ENCODE results near the gene TRABD.

TRABD gene

DNA sequence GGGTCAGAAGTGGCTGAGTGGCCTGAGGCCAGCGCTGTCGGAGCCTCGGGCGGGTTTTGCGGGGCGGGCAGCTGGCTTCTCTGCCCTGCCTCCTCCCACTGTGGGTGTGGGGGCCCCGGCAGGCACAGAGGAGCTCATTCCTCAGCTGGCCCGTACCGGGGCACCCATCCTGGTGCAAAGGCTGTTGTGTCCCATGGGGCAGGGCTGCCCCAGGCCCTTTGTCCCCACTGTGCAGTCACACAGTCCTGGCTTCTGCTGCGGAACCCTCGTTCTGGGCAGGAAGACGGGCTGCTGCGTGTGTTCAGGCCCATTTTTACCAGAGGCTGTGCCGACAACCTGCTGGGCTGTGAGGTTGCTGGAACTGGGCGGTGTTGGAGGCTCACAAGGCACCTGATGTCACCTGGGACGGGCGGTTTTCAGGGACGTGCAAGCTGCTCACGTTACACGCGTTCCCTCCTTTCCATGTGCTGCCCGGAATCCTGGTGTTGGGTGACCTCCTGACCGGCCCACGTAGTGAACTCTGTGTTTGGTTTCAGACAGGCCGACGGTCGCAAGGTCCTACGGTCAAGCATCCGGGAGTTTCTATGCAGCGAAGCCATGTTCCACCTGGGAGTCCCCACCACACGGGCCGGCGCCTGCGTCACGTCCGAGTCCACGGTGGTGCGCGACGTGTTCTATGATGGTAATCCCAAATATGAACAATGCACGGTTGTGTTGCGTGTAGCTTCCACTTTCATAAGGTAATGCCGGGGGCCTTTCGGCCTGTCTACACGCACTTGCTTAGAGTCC, 20.3 kb downstream of the TRABD start:
- DNase-seq, result no peak

DNA sequence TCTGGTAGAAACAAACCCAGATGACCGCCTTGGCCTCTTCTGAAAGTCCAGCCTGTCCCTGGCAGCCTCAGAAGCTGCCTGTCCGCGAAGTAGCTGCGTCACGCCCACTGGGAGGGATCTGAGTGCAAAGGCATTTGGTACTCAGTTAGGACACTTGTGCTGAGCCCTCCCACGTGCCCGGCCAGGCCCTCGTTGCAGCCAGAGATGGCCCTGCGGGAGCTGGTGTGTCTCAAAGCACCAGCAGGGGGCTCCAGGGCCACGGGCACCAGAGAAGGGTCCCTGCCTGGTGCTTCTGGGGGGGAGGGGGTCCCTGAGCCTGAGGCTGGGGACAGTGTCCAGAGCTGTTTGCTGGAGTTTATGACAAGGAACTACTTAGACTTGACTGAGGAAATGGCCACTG, 20.9 kb downstream of the TRABD start:
- no peak for DNase-seq

DNA sequence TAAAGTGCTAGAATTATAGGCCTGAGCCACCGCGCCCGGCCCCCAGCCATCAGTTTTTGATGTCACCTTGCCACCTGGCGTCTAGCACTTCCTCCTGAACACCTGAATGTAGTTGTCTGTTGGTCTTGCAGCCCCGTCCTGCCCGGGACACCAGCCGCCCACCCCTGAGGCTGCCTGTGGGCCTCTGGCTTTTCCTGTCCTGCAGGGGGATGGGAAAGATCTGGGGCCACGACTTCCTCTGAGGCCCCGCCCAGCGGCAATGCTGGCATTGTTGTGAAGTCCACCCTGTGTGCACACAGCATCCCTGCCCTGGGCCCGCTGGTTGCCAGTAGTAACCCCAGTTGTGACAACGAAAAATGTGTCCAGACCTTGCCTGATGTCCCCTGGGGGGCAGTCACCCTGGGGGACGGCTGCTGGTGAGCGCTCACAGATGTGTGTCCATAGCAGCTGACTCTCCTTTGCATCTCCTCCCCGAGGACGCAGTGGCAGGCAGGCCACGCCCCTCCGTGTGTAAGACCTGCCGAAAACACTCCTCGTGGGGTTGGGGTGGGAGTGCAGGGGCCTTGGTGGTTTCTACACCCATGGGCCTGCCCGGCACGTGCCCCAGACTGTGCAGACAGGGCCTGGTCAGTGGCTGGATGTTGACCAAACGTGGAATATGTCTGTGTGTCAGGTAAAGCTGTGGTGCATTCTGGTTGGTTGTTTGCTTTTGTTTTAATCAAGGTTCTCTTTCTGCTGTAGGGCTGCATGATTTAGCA, 21.8 kb downstream of the TRABD start:
- DNase-seq, result no peak

DNA sequence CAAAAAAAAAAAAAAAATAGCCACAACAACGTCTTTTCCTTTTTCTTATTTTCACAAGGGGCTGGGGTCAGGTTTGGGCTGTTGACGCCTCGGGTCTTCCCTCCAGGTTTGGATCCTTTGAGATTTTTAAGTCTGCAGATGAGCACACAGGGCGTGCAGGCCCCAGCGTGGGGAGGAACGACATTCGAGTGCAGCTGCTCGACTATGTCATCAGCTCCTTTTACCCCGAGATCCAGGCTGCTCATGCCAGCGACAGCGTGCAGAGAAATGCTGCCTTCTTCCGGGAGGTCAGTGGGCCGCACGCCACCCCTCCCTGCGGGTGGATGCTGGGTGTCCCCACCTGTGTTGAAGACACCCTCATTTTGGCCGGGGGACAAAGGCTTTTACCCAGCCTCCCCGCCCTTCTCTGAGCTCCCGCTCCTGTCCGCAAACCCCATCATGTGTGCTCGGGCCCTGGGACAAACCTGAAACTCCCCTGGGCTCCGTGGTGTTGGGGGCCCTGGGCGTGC, 22.8 kb downstream of the TRABD start:
- DNase-seq, result no peak

DNA sequence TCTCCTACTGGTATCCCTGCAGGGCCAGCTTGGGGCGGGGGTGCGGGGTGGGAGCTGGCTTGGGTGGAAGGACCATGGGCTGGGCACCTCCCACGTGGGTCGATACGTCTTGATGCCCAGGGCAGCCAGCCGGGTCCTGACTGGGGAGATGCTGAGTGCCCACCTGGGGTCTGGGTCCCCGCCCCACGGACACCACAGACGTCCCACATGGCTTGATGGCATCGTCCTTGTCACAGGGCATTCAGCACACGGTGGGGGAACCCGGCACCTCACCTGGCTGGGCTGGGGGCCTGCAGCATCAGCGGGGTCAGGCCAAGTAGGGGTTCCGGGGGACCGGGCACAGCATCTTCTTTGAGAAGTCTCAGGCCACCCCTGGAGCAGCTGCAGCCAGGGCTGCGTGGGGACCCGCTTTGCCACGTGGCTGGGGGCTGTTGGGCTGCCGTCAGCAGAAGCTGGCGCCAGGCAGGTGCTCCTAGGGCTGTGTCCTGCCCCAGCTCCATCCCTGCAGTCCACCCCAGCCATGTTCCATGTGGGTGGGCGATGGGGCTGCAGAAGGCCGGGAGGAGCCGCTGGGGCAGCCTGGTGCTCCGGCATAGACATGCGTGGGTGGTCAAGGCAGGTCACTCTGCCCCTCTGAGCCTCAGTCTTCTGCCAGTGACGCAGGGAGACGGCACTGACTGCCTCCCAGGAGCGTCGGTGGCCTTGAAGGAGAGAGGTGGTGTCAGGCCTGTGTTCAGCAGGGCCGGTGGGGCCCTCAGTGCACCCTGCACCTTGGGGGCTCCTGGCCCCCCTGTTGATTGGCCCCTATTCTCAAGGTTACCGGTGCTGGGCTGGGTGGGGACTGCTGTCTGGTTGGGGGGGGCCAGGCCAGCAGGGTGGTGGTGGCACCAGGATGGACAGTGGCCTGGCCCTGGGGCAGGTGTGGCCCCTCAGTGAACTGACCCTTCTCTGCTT, 23.5 kb downstream of the TRABD start:
- DNase-seq, result no peak

DNA sequence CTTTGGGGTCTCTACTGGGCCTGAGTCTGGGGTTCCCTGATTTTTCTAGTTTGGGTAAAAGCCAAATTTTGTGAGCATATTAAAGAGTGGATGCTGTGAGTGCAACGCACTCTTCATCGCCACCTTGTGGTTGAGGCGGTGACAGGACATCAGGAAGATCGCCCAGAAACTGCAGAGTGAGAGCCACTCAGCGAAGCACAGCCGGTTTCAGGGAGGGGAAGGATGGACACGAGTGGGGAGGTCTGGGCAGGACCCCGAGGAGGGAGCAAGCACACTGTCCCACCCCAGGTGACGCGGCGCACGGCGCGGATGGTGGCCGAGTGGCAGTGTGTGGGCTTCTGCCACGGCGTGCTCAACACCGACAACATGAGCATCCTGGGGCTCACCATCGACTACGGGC, 24.2 kb downstream of the TRABD start:
- peak; percentile 82 for DNase-seq

DNA sequence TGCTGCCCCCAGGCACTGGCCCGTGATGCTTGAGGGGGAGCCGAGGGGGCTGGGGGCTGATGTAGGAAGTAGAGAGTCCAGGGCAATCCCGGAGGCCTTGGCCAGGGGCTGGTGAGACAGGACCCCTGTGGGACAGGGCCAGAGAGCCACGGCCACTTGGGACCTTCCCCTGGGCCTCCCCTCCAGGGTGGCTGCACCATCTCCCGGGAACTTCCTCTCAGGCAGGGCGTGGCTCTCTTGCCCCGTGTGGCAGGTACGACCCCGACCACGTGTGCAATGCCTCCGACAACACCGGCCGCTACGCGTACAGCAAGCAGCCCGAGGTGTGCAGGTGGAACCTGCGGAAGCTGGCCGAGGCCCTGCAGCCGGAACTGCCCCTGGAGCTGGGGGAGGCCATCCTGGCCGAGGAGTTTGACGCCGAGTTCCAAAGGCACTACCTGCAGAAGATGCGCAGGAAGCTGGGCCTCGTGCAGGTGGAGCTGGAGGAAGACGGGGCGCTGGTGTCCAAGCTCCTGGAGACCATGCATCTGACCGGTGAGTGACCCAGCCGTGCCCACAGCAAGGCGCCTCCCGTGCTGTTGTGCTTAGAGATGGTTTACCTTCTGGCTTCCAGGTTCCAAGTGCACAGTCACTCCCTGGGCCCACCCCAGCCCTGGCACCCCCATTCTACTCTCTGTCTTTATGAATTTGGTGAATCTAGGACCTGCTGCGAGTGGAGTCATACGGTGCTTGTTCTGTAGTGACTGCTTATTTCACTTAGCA, 24.8 kb downstream of the TRABD start:
- no peak for DNase-seq

DNA sequence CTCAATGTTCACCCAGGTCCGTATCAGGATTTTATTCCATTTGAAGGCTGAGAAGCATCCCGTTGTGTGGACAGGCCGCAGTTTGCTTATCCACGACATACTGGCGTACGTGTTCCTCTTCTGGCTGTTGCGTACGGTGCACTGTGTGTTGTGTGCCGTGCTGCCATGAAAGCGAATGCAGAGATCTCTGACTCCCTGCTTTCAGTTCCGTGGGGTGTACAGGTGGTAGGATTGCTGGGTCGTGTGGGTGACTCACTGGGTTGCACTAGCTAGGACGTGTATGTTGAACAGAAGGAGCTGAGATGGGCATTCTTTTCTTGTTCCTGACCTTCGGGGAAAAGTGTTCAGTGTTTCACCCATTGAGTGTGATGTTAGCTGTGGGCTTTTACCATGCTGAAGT, 25.4 kb downstream of the TRABD start:
- DNase-seq, result no peak

DNA sequence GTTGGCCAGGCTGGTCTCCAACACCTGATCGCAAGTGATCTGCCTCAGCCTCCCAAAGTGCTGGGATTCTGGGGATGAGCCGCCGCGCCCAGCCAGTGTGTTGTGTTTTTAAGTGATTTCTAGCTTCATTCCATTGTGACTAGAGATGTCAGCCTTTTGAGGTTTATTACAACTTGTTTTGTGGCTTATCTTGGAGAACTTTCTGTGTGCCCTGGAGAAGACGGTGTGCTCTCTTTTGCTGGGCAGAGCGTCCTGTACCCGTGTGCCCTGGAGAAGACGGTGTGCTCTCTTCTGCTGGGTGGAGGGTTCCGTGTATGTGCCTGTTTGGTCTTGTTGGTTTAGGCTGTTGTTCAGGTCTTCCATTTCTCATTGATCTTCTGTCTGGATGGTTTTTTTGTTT, 27.6 kb downstream of the TRABD start:
- no peak for DNase-seq

DNA sequence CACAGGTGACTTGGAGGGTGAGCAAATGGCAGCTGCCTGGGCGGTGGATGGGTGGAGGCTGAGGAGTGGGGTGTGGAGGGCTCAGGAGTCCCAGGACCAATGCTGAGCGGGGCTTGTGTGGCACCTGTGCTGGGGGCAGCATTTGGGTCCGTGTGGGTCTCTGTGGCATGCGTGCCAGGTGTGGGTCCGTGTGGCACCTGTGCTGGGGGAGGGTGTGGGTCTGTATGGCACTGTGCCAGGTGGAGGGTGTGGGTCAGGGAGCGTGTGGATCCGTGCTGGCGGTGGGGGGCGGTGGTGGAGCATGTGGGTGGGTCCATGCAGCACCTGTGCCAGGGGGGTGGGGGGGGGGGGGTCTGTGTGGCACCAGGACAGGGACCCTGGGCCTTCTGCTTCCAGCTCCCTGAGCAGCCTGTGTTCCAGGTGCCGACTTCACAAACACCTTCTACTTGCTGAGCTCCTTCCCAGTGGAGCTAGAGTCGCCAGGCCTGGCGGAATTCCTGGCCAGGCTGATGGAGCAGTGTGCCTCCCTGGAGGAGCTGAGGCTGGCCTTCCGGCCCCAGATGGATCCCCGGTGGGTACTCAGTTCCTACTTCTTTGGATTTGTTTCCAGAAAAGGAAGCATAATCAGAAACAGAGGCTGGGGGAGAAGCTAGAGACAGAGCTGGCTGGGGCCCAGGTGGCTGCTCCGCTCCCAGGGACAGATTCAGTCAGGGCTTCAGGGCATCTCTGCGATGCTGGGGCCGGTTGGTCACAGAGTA, 29.8 kb downstream of the TRABD start:
- no peak for DNase-seq

DNA sequence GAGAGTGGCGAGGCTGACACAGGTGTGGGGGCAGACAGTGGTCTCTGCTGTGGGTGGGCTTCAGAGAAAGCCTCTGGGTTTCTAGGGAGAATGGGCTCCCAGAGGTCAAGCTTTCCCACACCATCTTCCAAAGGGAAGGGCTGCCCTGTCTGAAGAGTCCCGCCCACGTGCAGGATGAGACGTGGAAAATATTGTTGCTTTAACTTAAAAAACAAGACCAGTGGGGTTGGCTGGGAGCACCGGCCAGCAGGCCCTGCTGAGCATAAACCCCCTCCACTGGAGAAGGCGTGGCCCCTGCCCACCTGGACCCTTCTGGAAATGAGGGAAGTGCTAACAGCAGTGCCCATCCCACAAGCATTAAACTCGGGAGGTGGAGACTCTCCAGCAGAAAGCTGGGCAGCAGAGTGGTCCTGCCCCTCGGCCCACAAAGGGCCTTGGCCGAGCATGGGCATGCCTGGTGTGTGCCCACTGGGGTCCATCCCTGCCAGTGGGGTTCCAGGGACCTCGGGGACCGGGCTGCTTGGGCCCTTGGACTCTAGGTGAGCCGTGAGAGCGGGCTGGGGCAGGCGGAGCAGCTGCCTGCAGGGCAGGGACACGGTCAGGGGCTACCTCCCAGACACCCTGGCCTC, 30.5 kb downstream of the TRABD start:
- no peak for DNase-seq

DNA sequence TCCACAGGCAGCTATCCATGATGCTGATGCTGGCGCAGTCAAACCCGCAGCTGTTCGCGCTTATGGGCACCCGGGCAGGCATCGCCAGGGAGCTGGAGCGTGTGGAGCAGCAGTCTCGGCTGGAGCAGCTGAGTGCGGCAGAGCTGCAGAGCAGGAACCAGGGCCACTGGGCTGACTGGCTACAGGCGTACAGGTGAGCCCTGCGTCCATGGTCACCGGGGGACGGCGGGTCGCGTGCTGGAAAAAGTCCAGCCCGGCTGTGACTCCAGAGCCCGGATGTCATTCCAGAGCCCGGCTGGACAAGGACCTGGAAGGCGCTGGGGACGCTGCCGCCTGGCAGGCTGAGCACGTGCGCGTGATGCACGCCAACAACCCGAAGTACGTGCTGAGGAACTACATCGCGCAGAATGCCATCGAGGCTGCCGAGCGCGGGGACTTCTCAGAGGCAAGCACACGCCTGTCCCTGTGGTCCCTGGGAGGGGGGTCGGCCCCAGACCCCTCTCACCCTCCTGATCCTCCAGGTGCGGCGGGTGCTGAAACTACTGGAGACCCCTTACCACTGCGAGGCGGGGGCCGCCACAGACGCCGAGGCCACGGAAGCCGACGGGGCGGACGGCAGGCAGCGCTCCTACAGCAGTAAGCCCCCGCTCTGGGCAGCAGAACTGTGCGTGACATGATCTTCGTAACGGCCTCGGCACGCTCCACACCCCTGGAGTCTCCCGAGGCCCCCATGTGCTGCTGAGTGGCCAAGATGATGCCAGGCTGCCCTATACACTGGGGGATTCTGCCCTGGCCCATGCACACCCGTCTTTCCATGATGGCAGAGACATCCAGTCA, 31.2 kb downstream of the TRABD start:
- no peak for DNase-seq

DNA sequence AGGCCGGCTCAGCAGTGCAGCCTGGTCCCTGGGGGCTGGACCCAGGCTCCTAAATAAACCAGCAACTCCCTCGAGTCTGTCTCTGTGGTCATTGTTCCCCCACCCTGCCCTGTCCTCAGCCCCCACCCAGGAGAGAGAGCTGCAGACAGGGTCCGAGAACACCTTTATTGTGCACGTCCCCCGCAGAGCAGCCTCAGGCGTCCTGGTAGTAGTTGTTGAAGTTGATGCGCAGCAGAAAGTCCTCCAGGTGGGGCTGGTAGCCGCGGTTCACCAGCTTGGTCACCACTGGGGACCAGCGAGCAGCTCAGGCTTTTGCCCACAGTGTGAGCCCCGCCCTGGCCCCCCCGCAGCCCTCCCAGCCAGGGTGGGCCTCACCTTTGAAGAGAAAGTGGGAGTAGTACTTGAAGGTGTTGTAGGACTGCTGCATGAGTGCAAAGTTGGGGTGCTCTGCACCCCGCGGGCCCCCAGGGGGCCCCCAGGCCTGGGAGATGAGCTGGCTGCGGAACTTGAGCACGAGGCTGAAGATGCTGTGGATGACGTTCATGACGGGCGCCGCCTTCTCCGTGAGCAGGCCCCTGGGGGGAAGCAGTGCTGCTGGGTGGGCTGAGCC, 31.9 kb downstream of the TRABD start:
- DNase-seq, result no peak

DNA sequence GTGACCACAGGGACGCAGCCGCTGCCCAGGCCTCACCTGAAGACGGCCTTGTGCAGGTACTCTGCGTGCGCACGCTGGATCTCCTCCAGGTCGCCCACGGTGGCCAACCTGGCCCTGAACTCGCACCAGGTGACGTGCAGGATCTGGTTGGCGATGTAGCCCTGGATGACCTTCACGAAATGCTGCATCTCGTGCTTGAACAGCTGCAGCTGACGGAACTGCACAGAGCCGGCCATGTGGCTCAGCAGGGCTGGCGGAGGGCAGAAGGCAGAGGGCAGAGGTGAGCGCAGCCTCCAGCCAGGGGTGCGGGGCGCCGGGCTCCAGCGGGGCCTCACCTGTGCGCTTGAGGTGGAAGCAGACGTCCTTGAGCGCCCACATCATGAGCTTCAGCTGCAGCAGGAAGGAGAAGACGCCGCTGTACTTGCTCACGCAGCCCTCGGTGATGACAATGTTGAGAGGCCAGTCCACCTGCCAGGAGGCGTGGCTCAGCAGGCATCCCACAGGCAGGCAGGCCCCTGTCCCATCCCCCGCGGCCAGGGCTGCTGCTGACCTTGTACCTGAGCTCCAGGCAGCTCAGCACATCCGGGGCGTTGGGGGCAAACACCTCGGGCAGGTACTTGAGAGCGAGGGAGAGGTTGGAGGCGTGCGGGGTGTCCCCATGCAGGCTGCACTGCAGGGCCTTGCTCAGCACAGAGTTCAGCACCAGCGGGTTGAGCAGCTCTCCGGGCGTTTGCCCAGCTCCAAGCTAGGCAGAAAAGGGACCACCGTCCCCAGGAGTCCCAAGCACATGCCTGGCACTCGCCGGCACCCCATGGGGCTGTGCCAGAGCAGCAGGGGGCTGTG, 32.7 kb downstream of the TRABD start:
- DNase-seq, result no peak

DNA sequence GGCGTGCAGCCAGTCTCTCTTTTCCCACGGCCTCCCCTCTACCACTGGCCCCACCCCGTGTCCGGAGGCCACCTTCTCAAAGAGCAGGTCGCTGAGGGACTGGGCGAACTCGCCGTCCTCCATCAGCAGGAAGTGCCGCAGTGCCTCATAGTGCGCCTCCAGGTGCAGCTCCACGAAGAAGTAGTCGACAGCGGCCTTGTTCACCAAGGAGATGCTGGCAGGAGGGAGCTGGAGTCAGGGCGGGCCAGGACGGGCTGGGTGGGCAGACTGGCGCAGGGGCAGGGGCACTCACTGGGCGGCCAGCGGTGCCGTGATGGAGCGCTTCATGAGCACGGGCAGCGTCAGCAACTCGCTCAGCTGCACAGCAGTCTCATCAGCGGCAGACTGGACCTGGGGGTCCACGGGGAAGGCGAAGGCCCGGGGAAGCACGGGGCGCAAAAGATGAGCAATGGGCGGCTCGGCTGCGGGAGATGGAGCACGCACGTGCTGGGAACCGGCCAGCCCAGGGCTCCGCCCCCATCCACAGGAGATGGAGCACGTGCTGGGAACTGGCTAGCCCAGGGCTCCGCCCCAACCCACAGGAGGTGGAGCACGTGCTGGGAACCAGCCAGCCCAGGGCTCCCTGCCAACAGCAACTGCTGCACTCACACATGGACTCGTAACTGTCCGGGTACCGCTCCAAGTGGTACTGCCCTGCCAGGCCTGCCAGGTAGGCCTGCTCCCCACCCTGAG, 33.4 kb downstream of the TRABD start:
- DNase-seq, result no peak

DNA sequence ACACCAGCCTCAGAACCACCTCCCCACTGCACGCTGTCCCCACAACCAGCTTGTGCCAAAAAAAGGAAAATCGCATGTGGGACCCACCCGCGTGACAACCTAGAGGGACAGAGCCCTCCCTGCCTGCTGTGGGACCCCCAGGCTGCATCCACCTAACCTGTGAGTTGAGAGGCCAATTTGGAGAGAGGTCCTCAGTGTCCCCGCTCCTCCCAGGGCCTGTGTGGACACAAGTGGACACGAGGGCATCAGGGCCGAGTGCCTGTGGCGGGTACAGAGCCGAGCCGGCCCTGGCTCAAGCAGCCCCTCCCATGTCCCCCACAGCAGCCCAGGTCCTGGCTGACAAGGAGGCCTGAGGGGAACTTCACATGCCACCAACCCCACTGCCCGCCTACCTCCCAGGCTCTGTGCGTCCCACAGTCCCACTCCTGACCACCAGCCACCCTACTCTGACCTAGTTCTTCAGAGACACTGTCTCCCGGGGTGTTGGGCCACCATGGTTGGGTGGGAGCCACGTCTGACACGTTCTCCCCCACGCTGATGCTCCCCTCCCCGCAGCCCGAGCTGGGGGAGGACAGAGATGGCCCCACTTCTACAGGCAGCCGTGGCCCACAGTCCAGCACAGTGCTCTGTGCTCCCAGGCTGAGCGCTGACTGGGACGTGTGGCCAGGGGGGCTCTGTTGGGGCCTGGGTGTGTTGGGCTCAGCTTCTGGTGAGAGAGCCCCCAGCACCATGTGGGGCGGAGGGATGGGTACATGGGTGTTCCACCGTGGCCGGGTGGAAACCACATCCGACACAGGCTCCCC, 34.3 kb downstream of the TRABD start:
- no peak for DNase-seq

Data from CD4-positive, alpha-beta T cell treated with Interleukin-6 for 4 hours (primary cell).